NCI-H446 (cell line): Measurements from ENCODE around the gene PLXNA1.

Experiments
- DNase-seq, 2 experiments: peaks; one replicate each; lab custom pipeline; 2025; lab: John Stamatoyannopoulos, UW

PLXNA1 gene

GRCh38 chr3:126967386-126967785 is 15.5 kb upstream of the PLXNA1 start:
- no peak for DNase-seq

GRCh38 chr3:126968391-126969390 is 14.2 kb upstream of the PLXNA1 start:
- no peak for DNase-seq

- no peak for DNase-seq
Observed at GRCh38 chr3:126969586-126969985, 13.3 kb upstream of the PLXNA1 start.

GRCh38 chr3:126970101-126970500 is 12.8 kb upstream of the PLXNA1 start:
- DNase-seq = no peak

- no peak for DNase-seq
Observed at GRCh38 chr3:126970921-126971320, 12.0 kb upstream of the PLXNA1 start.

- DNase-seq = no peak
Observed at GRCh38 chr3:126971891-126972351, 11.0 kb upstream of the PLXNA1 start.

GRCh38 chr3:126972866-126973265 is 10.0 kb upstream of the PLXNA1 start:
- DNase-seq = no peak

- no peak for DNase-seq
Observed at GRCh38 chr3:126973814-126974213, 9.1 kb upstream of the PLXNA1 start.

- no peak for DNase-seq
Observed at GRCh38 chr3:126974756-126975155, 8.2 kb upstream of the PLXNA1 start.

- no peak for DNase-seq
Observed at GRCh38 chr3:126976906-126977305, 6.0 kb upstream of the PLXNA1 start.

- DNase-seq = no peak
Observed at GRCh38 chr3:126977821-126978220, 5.1 kb upstream of the PLXNA1 start.

- no peak for DNase-seq
Observed at GRCh38 chr3:126978291-126978690, 4.6 kb upstream of the PLXNA1 start.

GRCh38 chr3:126979046-126979628 is 3.8 kb upstream of the PLXNA1 start:
- no peak for DNase-seq

GRCh38 chr3:126980266-126980811 is 2.6 kb upstream of the PLXNA1 start:
- no peak for DNase-seq

GRCh38 chr3:126982126-126982470 is 817 bp upstream of the PLXNA1 start:
- DNase-seq = no peak

- DNase-seq = no peak
Observed at GRCh38 chr3:126983276-126983652, 349 bp downstream of the PLXNA1 start.

- DNase-seq = no peak
Observed at GRCh38 chr3:126983653-126984390, 907 bp downstream of the PLXNA1 start.

- no peak for DNase-seq
Observed at GRCh38 chr3:126984391-126985131, 1.6 kb downstream of the PLXNA1 start.

- DNase-seq = no peak
Observed at GRCh38 chr3:126985132-126985985, 2.4 kb downstream of the PLXNA1 start.

GRCh38 chr3:126986001-126986400 is 3.1 kb downstream of the PLXNA1 start:
- no peak for DNase-seq

- DNase-seq = no peak
Observed at GRCh38 chr3:126987129-126987528, 4.2 kb downstream of the PLXNA1 start.
